ENCODE measurements around the gene CTNNBIP1.
A peak's percentile ranks its signal among the peaks of the same experiment; 100 is the strongest.
"Not testable (repeated sequence)": the region's sequence is repeated elsewhere in the genome, so short reads cannot be mapped to it uniquely, and the experiment has no call there.

CTNNBIP1 gene

GRCh38 chr1:9910076-9910422, at the start of gene CTNNBIP1:
Gene CTNNBIP1 (minus strand): TSS chr1:9910269. CDS start chr1:9872064, 38,205 bp downstream.
- DNase-seq = no peak

- no peak for DNase-seq
Observed at GRCh38 chr1:9957726-9958125, 47.7 kb upstream of the CTNNBIP1 start.

GRCh38 chr1:9946315-9946714, 36.2 kb upstream of the CTNNBIP1 start:
- no peak for DNase-seq

- peak; percentile 96 for DNase-seq
Observed at GRCh38 chr1:9942939-9943788, 33.1 kb upstream of the CTNNBIP1 start, which contains the start of the genes LZIC and NMNAT1. Gene LZIC (minus strand): TSS chr1:9943391. CDS start chr1:9936619, 6,772 bp downstream. Gene NMNAT1 (plus strand): TSS chr1:9943475. CDS start chr1:9972074, 28,599 bp downstream.

- DNase-seq = peak; percentile 54
Observed at GRCh38 chr1:9942399-9942938, 32.4 kb upstream of the CTNNBIP1 start.

GRCh38 chr1:9929431-9930385, 19.6 kb upstream of the CTNNBIP1 start:
- peak; percentile 77 for DNase-seq

GRCh38 chr1:9927259-9927658, 17.2 kb upstream of the CTNNBIP1 start:
- DNase-seq = peak; percentile 54

- no peak for DNase-seq
Observed at GRCh38 chr1:9922342-9922741, 12.3 kb upstream of the CTNNBIP1 start.

GRCh38 chr1:9920606-9921005, 10.5 kb upstream of the CTNNBIP1 start:
- DNase-seq = no peak

GRCh38 chr1:9917901-9918300, 7.8 kb upstream of the CTNNBIP1 start:
- DNase-seq = no peak

GRCh38 chr1:9917495-9917894, 7.4 kb upstream of the CTNNBIP1 start:
- not testable (repeated sequence) for DNase-seq

GRCh38 chr1:9916452-9916851, 6.4 kb upstream of the CTNNBIP1 start:
- no peak for DNase-seq

GRCh38 chr1:9914610-9914937, 4.5 kb upstream of the CTNNBIP1 start:
- no peak for DNase-seq

GRCh38 chr1:9912264-9912936, 2.3 kb upstream of the CTNNBIP1 start:
- DNase-seq = no peak

GRCh38 chr1:9910423-9911178, 532 bp upstream of the CTNNBIP1 start:
- peak; percentile 100 for DNase-seq

GRCh38 chr1:9909234-9910046, 629 bp downstream of the CTNNBIP1 start:
- no peak for DNase-seq

GRCh38 chr1:9908871-9909233, 1.2 kb downstream of the CTNNBIP1 start:
- DNase-seq = no peak

- DNase-seq = no peak
Observed at GRCh38 chr1:9907441-9907840, 2.6 kb downstream of the CTNNBIP1 start.

GRCh38 chr1:9906466-9906865, 3.6 kb downstream of the CTNNBIP1 start:
- DNase-seq = no peak

- DNase-seq = no peak
Observed at GRCh38 chr1:9905010-9905409, 5.1 kb downstream of the CTNNBIP1 start.

GRCh38 chr1:9904596-9904995, 5.5 kb downstream of the CTNNBIP1 start:
- DNase-seq = no peak
